Tibial artery (tissue), 4 donors: Measurements from ENCODE around the gene CDK5RAP3.
"Not testable (repeated sequence)": the region's sequence is repeated elsewhere in the genome, so short reads cannot be mapped to it uniquely, and the experiment has no call there.

Experiments
- DNase-seq, 2 donors: peaks; one replicate each; pipeline ENCODE4 v3.0.0-alpha.2; 2019
- H3K27ac ChIP-seq, 2 donors: fragments of 200-600 bp; sonication (generic) in 1 of 2; 1 replicate in 1 of 2; 2 replicates in 1 of 2; pipeline ENCODE4 v1.5.1; 2018 to 2019; ENCODE audit warnings: mild to moderate bottlenecking in 1 of 2
- H3K27me3 ChIP-seq, 2 donors: fragments of 200-600 bp; sonication (generic) in 1 of 2; one replicate each; pipeline versions ENCODE4 v1.5.1 to v1.6.0; 2016 to 2019
- H3K36me3 ChIP-seq, 3 donors: fragments of 200-600 bp; sonication (generic) in 2 of 3; one replicate each; pipeline ENCODE4 v1.5.1; 2016 to 2019; ENCODE audit warnings: mild to moderate bottlenecking in 2 of 3
- H3K4me1 ChIP-seq, 4 donors: fragments of 200-600 bp; sonication (generic) in 2 of 4; 1 replicate in 3 of 4; 2 replicates in 1 of 4; pipeline ENCODE4 v1.5.1; 2016 to 2019
- H3K4me3 ChIP-seq, 2 donors: fragments of 200-600 bp; sonication (generic) in 1 of 2; 1 replicate in 1 of 2; 2 replicates in 1 of 2; pipeline ENCODE4 v1.5.1; 2018 to 2019; ENCODE audit warnings: mild to moderate bottlenecking in 2 of 2
- H3K9me3 ChIP-seq, 3 donors: fragments of 200-600 bp; sonication (generic) in 1 of 3; one replicate each; pipeline ENCODE4 v1.5.1; 2016 to 2019
- intact Hi-C: fragments of 100-400 bp; cut with DNase I; formaldehyde crosslinking; loops from one replicate; pipeline ENCODE4 v1.15.0; 2023; ENCODE audit warnings: low total_unique reads
- TF ChIP-seq, protein P1 (sequence below), 2 experiments: fragments of 200-600 bp in 1 of 2; fragments of 450-650 bp in 1 of 2; IDR thresholded peaks; one replicate each; pipeline ENCODE4 v1.5.1; 2017 to 2019; ENCODE audit warnings: antibody characterized with exemption in 2 of 2, mild to moderate bottlenecking in 1 of 2, moderate library complexity in 1 of 2

The CDK5RAP3 gene

DNA sequence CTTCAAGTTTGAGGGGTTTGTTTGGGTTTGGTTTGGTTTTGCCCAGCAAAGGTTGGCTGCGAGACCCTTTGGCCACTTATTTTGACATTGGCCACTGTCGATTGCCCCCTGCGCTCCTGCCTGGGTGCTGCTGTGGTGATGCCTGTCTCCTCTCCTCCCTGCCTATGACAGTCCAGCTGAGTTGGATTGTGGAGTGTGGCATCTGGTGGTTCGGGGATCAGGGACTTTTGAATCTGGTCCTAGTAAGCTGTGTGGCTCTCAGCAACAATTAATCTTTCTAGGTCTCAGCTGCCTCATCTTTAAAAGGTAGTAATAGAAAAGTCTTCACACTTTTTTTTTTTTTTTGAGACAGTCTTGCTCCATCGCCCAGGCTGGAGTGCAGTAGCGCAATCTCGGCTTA is 27.1 kb downstream of the CDK5RAP3 start:
- peaks cover 0 to 37% of the 10 kb centered on the region in 2 donors for H3K27me3 ChIP-seq
- DNase-seq: no peak
- no peaks in the 10 kb centered on the region for H3K36me3 ChIP-seq
- peaks cover 0 to 9% (median 0%) of the 10 kb centered on the region in 4 donors for H3K4me1 ChIP-seq
- H3K9me3 ChIP-seq: no peaks in the 10 kb centered on the region
- intact Hi-C loops: no loop called here
- H3K27ac ChIP-seq: no peak overlapping the region
- TF ChIP-seq, protein P1, sequence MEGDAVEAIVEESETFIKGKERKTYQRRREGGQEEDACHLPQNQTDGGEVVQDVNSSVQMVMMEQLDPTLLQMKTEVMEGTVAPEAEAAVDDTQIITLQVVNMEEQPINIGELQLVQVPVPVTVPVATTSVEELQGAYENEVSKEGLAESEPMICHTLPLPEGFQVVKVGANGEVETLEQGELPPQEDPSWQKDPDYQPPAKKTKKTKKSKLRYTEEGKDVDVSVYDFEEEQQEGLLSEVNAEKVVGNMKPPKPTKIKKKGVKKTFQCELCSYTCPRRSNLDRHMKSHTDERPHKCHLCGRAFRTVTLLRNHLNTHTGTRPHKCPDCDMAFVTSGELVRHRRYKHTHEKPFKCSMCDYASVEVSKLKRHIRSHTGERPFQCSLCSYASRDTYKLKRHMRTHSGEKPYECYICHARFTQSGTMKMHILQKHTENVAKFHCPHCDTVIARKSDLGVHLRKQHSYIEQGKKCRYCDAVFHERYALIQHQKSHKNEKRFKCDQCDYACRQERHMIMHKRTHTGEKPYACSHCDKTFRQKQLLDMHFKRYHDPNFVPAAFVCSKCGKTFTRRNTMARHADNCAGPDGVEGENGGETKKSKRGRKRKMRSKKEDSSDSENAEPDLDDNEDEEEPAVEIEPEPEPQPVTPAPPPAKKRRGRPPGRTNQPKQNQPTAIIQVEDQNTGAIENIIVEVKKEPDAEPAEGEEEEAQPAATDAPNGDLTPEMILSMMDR (IDR thresholded peaks at IDR 0.05): no peak
- no peak overlapping the region for H3K4me3 ChIP-seq

DNA sequence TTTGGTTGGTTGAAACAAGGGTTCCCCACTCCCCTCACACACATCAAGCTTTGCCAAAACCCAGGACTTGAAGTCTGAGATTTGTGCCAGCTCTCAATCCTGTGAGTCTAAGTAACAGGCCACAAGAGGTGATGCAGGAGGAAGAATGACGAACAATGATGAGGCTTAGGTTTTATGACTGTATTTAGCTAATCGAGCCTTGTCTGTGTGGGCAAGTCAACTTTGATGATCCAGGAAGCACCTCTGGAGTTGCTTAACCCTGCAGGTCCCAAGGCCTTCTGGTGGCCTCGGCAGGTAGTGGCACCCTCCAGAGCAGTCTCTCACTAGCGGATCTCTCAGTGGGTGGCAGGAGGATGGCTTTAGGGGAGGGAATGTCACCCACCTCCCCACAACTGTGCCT is 28.7 kb downstream of the CDK5RAP3 start:
- Histone ChIP-seq H3K27ac (no peak overlapping the region), H3K27me3 (peaks cover 0 to 44% of the 10 kb centered on the region in 2 donors), H3K36me3 (no peaks in the 10 kb centered on the region), H3K9me3 (no peaks in the 10 kb centered on the region), H3K4me1 (peaks cover 0 to 9% (median 0%) of the 10 kb centered on the region in 4 donors), H3K4me3 (no peak overlapping the region)
- intact Hi-C loops: no loop called here
- TF ChIP-seq, protein P1 (IDR thresholded peaks at IDR 0.05): no peak
- no peak for DNase-seq

DNA sequence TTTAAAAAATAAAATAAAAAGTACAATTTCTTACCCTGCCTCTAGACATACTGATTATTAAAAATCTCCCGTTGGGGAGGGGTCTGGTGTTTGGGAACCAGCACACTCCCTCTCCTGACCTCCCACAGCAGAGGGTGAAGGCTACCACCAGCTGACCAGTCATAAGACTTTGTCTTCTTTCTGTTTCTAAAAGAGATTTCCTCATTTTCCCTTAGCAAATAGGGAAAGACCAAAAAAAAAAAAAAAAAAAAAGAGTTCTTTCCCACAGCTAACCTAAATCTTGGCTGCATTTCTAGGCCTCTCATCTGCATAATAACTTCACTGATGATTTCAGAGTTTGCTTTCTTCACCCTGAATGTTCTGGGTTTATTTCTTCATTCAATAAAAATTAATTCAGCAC is 30.3 kb downstream of the CDK5RAP3 start:
- TF ChIP-seq, protein P1 (IDR thresholded peaks at IDR 0.05): no peak

DNA sequence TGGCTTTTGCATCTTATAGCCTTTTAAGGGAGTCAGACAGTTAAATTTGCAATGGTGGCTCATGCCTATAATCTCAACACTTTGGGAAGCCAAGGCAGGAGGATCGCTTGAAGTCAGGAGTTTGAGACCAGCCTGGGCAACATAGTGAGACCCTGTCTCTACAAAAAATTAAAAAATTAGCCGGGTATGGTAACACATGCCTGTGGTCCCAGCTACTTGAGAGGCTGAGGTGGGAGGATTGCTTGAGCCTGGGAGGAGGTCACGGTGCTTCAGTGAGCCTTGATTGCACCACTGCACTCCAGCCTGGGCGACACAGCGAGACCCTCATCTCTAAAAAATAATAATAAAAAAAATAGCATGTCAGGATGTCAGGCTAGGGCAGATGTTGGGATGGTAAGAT is 30.7 kb downstream of the CDK5RAP3 start:
- H3K4me1 ChIP-seq, H3K4me3 ChIP-seq, H3K36me3 ChIP-seq, intact Hi-C loops, H3K27ac ChIP-seq, DNase-seq, H3K9me3 ChIP-seq: not testable (repeated sequence)
- peaks cover 0 to 24% of the 10 kb centered on the region in 2 donors for H3K27me3 ChIP-seq

More for the DNA sequence above, 30.3 kb downstream of the CDK5RAP3 start:
- Histone ChIP-seq H3K4me3 (no peak overlapping the region), H3K27ac (no peak overlapping the region), H3K9me3 (no peaks in the 10 kb centered on the region), H3K36me3 (no peaks in the 10 kb centered on the region), H3K27me3 (peaks cover 0 to 28% of the 10 kb centered on the region in 2 donors), H3K4me1 (peaks cover 0 to 9% (median 0%) of the 10 kb centered on the region in 4 donors)
- intact Hi-C loops: no loop called here
- DNase-seq: no peak

DNA sequence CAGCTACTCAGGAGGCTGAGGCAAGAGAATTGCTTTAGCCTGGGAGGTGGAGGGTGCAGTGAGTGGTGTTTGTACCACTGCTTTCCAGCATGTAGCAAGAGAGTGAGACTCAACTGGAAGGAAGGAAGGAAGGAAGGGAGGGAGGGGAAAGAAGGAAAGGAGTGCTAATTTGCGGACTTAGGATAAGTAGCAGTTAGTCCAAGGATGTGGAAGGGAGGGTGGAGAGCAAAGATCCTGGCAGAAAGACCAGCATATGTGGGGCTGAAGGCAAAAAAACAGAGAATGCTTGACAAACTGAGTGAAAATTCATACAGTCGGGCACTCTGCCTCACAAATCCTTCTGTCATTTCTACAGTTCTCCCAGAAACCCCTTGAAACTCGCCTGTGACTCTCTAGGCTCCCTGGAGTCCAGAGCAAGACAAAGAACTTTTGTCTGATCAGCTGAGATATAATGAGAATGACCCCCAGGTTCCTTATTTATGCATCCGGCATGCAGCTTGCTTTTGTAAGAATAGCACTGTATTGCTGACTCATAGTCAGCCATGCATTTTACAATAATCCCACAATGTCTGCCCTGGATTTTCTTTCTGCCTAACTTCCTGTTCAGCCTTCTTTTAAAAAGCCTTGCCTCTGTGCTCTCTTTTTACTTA is 31.5 kb downstream of the CDK5RAP3 start:
- H3K36me3 ChIP-seq: no peaks in the 10 kb centered on the region
- no peaks in the 10 kb centered on the region for H3K9me3 ChIP-seq
- no peak overlapping the region for H3K27ac ChIP-seq
- DNase-seq: no peak
- intact Hi-C loops: no loop called here
- TF ChIP-seq, protein P1 (IDR thresholded peaks at IDR 0.05): no peak
- H3K27me3 ChIP-seq: peaks cover 0 to 27% of the 10 kb centered on the region in 2 donors
- H3K4me1 ChIP-seq: peaks cover 0 to 9% (median 0%) of the 10 kb centered on the region in 4 donors
- no peak overlapping the region for H3K4me3 ChIP-seq

DNA sequence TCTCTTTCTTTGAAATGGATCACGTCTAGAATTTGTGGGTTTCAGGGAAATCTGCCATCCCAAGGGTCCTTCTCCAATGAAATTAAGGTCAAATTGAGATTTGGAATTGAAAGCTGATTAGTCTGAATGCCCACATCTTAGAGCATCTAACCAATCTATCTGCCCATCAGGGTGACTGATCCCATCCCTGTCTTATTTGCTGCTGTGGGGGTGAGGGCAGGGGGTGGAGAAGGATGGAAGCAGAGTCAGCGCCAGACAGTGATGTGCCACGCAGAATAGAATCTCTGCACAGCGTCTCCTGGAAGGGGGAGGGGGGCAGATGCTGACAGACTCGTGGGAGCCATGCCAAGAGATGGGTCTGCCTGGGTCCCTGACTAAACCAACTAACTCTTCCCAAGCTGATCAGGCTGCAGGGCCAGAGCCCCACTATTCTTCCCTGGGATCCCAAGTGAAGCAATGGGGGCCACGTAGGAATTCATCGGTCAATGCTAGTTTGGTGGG is 32.1 kb downstream of the CDK5RAP3 start:
- intact Hi-C loops: no loop called here
- DNase-seq: no peak
- TF ChIP-seq, protein P1 (IDR thresholded peaks at IDR 0.05): no peak
- no peak overlapping the region for H3K27ac ChIP-seq
- H3K36me3 ChIP-seq: no peaks in the 10 kb centered on the region
- H3K27me3 ChIP-seq: peaks cover 0 to 23% of the 10 kb centered on the region in 2 donors
- no peak overlapping the region for H3K4me3 ChIP-seq
- H3K4me1 ChIP-seq: peaks cover 0 to 9% (median 0%) of the 10 kb centered on the region in 4 donors
- no peaks in the 10 kb centered on the region for H3K9me3 ChIP-seq
